HepG2 (cell line): Measurements from ENCODE around the gene GAL3ST2. TPM values are rescaled to one million over a fixed set of nuclear protein-coding genes. Genes with fewer than 3 reads are reported as not detected.

Source experiments
- CCDC6 ChIP-seq: sonication (generic); formaldehyde crosslinking; IDR thresholded peaks from 2 replicates; pipeline ENCODE4 v1.8.1; 2022; ENCODE audit warnings: mild to moderate bottlenecking, missing genetic modification reagents, moderate library complexity
- CREB1 ChIP-seq, 2 experiments: fragments of 450-650 bp in 1 of 2; IDR thresholded peaks; 2 replicates each; pipeline ENCODE4 v1.6.1; 2016 to 2017; ENCODE audit warnings: control low read depth in 1 of 2, mild to moderate bottlenecking in 1 of 2, missing compliant biosample characterization in 1 of 2, missing genetic modification characterization in 1 of 2
- FOXA1 ChIP-seq, 2 experiments: fragments of 450-650 bp in 1 of 2; sonication (generic) in 1 of 2; formaldehyde crosslinking in 1 of 2; IDR thresholded peaks; 2 replicates each; pipeline versions ENCODE4 v1.4.0 to v1.6.1; 2016 to 2020; ENCODE audit warnings: missing genetic modification reagents in 1 of 2
- FOXK1 ChIP-seq: sonication (generic); formaldehyde crosslinking; IDR thresholded peaks from 2 replicates; pipeline ENCODE4 v1.4.0; 2020; ENCODE audit warnings: low read depth, missing genetic modification reagents, borderline replicate concordance
- NFIB ChIP-seq: sonication (generic); formaldehyde crosslinking; IDR thresholded peaks from 2 replicates; pipeline ENCODE4 v1.9.0; 2021; ENCODE audit warnings: missing genetic modification reagents, mild to moderate bottlenecking, borderline replicate concordance
- SMARCC2 ChIP-seq: fragments of 450-650 bp; IDR thresholded peaks from 2 replicates; pipeline ENCODE4 v1.6.1; 2017; ENCODE audit warnings: antibody characterized with exemption, mild to moderate bottlenecking
- WIZ ChIP-seq: sonication (generic); formaldehyde crosslinking; IDR thresholded peaks from 2 replicates; pipeline ENCODE4 v1.5.1; 2020; ENCODE audit warnings: mild to moderate bottlenecking, missing genetic modification reagents
- ZBTB21 ChIP-seq: sonication (generic); formaldehyde crosslinking; IDR thresholded peaks from 2 replicates; pipeline ENCODE4 v1.4.0; 2020; ENCODE audit warnings: missing genetic modification reagents
- ZFP36L2 ChIP-seq: sonication (generic); formaldehyde crosslinking; IDR thresholded peaks from 2 replicates; pipeline ENCODE4 v1.4.0; 2020; ENCODE audit warnings: missing genetic modification reagents
- ZIK1 ChIP-seq: sonication (generic); formaldehyde crosslinking; IDR thresholded peaks from 2 replicates; pipeline ENCODE4 v1.5.0; 2020; ENCODE audit warnings: mild to moderate bottlenecking, low read depth, missing genetic modification reagents, borderline replicate concordance
- ZNF446 ChIP-seq: sonication (generic); formaldehyde crosslinking; IDR thresholded peaks from 2 replicates; pipeline ENCODE4 v1.5.0; 2020; ENCODE audit warnings: mild to moderate bottlenecking, missing genetic modification reagents
- ZNF724P ChIP-seq: sonication (generic); formaldehyde crosslinking; IDR thresholded peaks from 2 replicates; pipeline ENCODE4 v1.8.0; 2022; ENCODE audit warnings: missing genetic modification reagents, borderline replicate concordance
- polyA plus RNA-seq, 8 experiments: library from polyadenylated mRNA; depleted of rRNA in 3 of 8; stranded (reverse) in 7 of 8; unstranded in 1 of 8; fragments of >200 nt; fragmentation: Illumina TruSeq in 4 of 8; extraction: Trizol in 4 of 8; gene quantifications; 2 replicates each; pipeline versions ENCODE4 v1.2.1 to v1.2.3, GENCODE V29; 2011 to 2016; ENCODE audit warnings: low read depth in 4 of 8, missing spikeins in 1 of 8, mixed read lengths in 1 of 8; ENCODE audit not compliant: insufficient read depth in 1 of 8
- total RNA-seq, 5 experiments: library from RNA; depleted of rRNA; stranded (reverse); fragments of >200 nt; fragmentation: Illumina TruSeq; extraction: Trizol; gene quantifications; 2 replicates each; pipeline ENCODE4 v1.2.3, GENCODE V29; 2016; ENCODE audit warnings: low read depth in 1 of 5
- TF ChIP-seq, protein P1 (sequence below): sonication (generic); formaldehyde crosslinking; IDR thresholded peaks from 2 replicates; pipeline ENCODE4 v1.4.0; 2020; ENCODE audit warnings: mild to moderate bottlenecking, low read depth, missing genetic modification reagents
- TF ChIP-seq, protein P2 (sequence below): sonication (generic); formaldehyde crosslinking; IDR thresholded peaks from 2 replicates; pipeline ENCODE4 v1.4.0; 2020; ENCODE audit warnings: missing genetic modification reagents, borderline replicate concordance
- TF ChIP-seq, protein P3 (sequence below): IDR thresholded peaks from 2 replicates; pipeline ENCODE4 v1.6.1; 2016; ENCODE audit warnings: low read depth
- TF ChIP-seq, protein P4 (sequence below): sonication (generic); formaldehyde crosslinking; conservative IDR thresholded peaks from 2 replicates; pipeline ENCODE4 v1.8.0; 2022; ENCODE audit warnings: mild to moderate bottlenecking, moderate library complexity, missing genetic modification reagents

GAL3ST2 gene
- total and polyA plus RNA-seq, 2 of the 13 experiments (the other 11 are each of a cell fraction or from before 2014, with no cell fraction given): 0.17 to 0.20 TPM

DNA sequence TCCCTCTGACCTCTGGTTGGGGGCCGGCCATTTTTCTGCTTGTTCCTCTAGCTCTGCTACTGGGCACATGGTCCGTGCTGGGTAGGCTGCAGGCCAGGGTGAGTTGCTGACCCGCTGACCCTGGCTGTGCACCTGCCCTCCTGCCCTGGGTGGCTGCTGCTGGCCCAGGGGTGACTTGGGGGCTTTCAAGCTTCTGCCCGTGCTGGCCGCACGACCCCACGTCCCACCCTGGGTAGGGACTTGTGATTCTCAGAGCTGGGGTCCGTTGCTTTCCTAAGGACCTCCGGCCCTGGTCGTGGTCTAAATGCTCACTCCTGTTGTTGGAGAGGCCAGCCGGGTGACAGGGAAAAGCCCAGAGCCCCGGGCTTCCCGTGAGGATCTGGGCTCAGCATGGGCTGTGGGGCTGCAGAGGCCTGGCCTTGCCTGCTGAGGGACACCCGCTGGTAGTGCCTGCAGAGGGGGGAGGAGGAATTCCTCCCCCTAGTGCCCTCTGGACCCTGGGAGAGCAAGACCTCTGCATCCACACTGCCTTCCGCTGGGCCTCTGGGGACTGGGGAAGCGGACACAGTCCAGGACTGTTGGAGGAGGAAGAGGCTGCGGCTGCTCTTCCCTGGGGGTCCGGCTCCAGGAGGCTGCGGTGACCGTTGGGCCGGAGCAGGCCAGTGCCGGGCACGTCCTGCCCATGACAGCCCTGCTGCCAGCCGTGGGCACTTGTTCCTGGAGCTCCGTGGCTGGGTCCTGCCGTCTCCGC lies 6.3 kb upstream of the GAL3ST2 start (continued):
- TF ChIP-seq CCDC6 (no peak; the same call in 1 of the 2 replicates), FOXK1 (CRISPR knock-in tag) (peak; percentile 86; the same call in 1 of the 2 replicates), CREB1 (IDR thresholded peaks at IDR 0.05) (no peak), CREB1 (CRISPR knock-in tag; IDR thresholded peaks at IDR 0.05) (no peak), FOXA1 (IDR thresholded peaks at IDR 0.05) (no peak), FOXA1 (CRISPR knock-in tag; IDR thresholded peaks at IDR 0.05) (peak; percentile 76), WIZ (CRISPR knock-in tag) (no peak; the same call in 1 of the 2 replicates), ZBTB21 (no peak), ZIK1 (CRISPR knock-in tag) (0 out of 2 replicates have a peak, but pooled peaks have one; percentile 13), SMARCC2 (no peak), ZFP36L2 (CRISPR knock-in tag) (0 out of 2 replicates have a peak, but pooled peaks have one; percentile 89), ZNF724P (CRISPR knock-in tag) (peak; percentile 54; the same call in 1 of the 2 replicates), ZNF446 (CRISPR knock-in tag) (peak; percentile 93), NFIB (CRISPR knock-in tag) (no peak)
- TF ChIP-seq, protein P1, sequence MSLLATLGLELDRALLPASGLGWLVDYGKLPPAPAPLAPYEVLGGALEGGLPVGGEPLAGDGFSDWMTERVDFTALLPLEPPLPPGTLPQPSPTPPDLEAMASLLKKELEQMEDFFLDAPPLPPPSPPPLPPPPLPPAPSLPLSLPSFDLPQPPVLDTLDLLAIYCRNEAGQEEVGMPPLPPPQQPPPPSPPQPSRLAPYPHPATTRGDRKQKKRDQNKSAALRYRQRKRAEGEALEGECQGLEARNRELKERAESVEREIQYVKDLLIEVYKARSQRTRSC: no peak
- TF ChIP-seq, protein P2, sequence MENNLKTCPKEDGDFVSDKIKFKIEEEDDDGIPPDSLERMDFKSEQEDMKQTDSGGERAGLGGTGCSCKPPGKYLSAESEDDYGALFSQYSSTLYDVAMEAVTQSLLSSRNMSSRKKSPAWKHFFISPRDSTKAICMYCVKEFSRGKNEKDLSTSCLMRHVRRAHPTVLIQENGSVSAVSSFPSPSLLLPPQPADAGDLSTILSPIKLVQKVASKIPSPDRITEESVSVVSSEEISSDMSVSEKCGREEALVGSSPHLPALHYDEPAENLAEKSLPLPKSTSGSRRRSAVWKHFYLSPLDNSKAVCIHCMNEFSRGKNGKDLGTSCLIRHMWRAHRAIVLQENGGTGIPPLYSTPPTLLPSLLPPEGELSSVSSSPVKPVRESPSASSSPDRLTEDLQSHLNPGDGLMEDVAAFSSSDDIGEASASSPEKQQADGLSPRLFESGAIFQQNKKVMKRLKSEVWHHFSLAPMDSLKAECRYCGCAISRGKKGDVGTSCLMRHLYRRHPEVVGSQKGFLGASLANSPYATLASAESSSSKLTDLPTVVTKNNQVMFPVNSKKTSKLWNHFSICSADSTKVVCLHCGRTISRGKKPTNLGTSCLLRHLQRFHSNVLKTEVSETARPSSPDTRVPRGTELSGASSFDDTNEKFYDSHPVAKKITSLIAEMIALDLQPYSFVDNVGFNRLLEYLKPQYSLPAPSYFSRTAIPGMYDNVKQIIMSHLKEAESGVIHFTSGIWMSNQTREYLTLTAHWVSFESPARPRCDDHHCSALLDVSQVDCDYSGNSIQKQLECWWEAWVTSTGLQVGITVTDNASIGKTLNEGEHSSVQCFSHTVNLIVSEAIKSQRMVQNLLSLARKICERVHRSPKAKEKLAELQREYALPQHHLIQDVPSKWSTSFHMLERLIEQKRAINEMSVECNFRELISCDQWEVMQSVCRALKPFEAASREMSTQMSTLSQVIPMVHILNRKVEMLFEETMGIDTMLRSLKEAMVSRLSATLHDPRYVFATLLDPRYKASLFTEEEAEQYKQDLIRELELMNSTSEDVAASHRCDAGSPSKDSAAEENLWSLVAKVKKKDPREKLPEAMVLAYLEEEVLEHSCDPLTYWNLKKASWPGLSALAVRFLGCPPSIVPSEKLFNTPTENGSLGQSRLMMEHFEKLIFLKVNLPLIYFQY: peak; percentile 95
- TF ChIP-seq, protein P3, sequence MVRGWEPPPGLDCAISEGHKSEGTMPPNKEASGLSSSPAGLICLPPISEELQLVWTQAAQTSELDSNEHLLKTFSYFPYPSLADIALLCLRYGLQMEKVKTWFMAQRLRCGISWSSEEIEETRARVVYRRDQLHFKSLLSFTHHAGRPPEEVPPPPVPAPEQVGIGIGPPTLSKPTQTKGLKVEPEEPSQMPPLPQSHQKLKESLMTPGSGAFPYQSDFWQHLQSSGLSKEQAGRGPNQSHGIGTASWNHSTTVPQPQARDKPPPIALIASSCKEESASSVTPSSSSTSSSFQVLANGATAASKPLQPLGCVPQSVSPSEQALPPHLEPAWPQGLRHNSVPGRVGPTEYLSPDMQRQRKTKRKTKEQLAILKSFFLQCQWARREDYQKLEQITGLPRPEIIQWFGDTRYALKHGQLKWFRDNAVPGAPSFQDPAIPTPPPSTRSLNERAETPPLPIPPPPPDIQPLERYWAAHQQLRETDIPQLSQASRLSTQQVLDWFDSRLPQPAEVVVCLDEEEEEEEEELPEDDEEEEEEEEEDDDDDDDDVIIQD (CRISPR knock-in tag): no peak; the same call in none of the 2 replicates
- TF ChIP-seq, protein P4, sequence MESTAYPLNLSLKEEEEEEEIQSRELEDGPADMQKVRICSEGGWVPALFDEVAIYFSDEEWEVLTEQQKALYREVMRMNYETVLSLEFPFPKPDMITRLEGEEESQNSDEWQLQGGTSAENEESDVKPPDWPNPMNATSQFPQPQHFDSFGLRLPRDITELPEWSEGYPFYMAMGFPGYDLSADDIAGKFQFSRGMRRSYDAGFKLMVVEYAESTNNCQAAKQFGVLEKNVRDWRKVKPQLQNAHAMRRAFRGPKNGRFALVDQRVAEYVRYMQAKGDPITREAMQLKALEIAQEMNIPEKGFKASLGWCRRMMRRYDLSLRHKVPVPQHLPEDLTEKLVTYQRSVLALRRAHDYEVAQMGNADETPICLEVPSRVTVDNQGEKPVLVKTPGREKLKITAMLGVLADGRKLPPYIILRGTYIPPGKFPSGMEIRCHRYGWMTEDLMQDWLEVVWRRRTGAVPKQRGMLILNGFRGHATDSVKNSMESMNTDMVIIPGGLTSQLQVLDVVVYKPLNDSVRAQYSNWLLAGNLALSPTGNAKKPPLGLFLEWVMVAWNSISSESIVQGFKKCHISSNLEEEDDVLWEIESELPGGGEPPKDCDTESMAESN (CRISPR knock-in tag): no peak; the same call in 1 of the 2 replicates
